ENCODE results near the gene MEF2B.
"Not testable (repeated sequence)": the region's sequence is repeated elsewhere in the genome, so short reads cannot be mapped to it uniquely, and the experiment has no call there.

The MEF2B gene

DNA sequence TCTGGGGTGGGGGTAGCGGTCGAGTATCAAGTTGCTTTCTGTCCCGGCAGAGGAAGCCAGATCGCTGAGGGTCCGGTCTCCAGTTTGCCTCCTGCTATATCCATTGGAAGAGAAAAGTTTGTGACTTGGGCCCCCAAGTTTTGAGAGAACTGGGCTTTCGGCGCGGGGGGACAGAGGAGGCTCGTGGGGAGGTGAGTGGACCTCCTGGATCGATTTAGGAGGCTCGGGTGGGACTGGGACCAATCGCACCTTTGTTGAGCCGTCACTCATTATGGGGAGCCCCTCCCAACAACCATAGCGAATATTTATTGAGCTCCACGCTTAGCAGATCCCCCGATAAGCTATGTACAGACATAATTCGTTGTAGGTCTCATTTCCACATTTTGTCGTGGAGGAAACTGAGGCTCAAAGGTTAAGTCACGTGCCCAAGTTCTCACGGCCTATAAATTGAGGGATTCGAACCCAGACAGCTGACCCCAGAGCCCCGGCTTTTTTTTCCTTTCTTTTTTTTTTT is 22.9 kb upstream of the MEF2B start:
- no peak for DNase-seq

DNA sequence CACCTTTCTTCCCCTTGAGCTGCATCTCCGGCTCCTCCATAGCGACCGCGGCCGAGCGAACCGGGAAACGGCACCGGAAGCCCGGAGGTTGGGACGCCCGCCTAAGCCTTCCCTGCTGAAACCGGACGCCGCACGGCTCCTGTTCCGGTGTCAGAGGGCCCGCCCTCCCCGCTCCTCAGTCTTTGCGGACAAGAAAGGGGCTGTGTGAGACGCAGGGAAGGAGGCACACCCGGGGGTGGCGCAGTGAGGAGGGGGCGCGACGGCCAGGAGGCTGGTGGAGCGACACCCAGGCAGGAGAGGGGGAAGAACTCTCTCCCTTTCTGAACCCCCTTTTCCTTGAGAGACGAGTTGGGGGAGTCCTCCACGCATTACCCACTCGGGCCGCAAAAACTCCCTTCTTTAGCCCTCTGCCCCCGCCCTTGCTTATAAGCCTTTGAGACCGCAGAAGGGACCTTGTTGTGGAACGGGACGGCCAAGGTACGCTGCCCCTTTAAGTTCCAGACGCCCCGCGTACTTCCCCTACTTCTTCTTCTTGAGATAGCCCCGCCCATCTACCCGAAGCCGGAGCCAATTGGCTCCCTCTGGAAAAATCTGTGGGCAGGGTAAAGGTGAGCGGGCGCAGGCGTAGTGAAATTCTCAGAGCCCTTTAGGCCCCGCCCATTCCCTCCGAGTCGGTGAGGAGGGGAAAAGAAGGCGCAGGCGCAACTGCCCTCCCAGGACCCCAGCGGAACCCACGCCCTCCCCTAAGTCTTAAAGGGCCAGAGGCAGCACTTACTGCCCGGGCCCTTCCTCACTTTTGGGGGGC is 22.2 kb upstream of the MEF2B start, which contains the start of the genes BORCS8 and RFXANK:
Gene BORCS8 (minus strand): TSS at position 75 of the 805 bp plus-strand sequence. CDS start 35 bp downstream, at position 40.
Gene RFXANK (plus strand): TSS at position 181 of the 805 bp plus-strand sequence. CDS start 1,689 bp downstream, outside the sequence.
- DNase-seq = peak; percentile 100

DNA sequence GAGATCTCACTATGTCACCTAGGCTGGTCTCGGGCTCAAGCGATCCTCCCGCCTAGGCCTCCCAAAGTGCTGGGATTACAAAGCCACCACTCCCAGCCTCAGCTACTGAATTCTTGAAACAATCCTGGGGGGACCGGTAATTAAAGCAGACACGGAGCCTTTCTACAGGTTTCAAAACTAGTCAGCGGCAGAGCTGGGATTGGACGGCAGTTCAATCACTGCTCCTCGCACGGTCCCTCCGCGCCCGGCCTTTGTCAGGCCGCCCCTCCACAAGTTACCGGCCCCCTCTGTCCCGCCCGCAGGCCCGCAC is 21.7 kb upstream of the MEF2B start:
- DNase-seq = no peak

DNA sequence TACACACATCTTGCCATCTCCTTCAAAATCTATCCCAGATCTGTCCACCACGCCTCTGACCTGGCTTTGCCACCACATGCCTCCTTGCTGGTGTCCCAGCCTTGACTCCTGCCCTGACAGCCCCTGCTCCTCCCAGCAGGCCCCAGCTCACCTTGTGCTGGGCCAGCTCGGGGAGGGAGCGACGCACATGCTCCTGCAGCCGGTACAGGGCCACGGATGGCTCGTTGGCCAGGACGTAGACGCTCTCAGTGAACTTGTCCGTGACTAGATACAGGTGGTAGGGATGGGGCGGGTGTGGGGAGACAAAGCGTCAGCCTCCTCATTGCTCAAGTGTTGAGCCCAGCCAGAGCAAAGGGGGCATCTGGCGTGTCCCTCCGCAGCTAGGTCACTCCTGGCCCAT is 16.7 kb upstream of the MEF2B start:
- DNase-seq = no peak

DNA sequence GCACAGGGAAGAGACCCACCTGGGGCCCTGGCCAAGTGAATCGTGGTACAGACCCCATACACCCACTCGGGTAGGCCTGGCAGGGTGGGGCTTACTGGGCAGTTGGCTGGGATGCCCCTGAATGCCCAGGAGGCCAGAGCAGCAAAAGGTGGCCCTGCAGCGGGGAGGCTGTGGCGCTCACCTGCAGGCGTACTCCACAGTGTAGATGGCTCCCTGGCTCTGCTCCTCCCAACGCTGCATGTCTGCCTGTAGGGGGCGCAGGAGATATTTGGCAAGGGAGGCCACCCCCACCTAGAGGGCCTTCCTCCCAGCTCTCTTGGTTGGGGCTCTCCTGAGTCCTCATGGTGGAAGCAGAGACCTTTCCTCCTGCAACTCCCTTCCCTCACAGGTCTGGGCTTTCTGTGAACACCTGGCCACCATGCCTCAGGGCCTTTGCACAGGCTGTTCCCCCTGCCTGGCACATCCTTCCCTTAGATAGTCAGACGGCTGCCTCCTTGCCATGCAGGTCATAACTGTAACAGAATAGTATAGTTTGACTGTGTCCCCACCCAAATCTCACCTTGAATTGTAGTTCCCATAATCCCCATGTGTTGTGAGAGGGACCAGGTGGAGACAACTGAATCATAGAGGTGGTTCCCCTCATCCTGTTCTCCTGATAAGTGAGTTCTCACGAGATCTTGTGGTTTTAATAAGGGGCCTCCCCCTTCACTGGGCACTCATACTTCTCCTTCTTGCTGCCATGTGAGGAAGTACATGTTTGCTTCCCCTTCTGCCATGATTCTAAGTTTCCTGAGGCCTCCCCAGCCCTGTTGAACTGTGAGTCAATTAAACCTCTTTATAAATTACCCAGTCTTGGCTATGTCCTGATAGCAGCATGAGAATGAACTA is 16.0 kb upstream of the MEF2B start:
- no peak for DNase-seq

DNA sequence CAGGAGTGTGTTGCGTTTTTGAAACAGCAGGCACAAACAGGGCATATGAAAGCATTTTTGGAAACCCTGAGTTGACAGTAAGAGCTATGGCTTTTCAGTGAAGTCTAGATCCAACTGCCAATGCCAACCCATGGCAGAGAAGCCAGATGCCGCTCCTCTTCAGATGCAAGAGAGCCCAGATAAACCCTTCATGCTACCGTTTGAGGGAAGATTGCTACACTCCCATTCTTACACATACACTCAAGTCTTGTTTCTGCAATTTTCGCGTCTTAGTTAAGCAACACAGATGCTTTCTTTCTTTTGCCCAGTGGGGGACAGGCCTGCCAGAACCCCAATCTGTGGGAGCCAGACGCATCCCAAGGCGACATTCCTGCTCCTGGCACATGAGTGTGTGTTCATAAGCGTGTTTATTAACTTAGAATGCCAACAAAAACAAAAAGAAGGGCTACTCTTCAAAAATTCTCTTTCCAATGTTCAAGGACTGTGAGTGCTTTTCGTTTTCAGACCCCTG is 11.5 kb upstream of the MEF2B start:
- DNase-seq = no peak

DNA sequence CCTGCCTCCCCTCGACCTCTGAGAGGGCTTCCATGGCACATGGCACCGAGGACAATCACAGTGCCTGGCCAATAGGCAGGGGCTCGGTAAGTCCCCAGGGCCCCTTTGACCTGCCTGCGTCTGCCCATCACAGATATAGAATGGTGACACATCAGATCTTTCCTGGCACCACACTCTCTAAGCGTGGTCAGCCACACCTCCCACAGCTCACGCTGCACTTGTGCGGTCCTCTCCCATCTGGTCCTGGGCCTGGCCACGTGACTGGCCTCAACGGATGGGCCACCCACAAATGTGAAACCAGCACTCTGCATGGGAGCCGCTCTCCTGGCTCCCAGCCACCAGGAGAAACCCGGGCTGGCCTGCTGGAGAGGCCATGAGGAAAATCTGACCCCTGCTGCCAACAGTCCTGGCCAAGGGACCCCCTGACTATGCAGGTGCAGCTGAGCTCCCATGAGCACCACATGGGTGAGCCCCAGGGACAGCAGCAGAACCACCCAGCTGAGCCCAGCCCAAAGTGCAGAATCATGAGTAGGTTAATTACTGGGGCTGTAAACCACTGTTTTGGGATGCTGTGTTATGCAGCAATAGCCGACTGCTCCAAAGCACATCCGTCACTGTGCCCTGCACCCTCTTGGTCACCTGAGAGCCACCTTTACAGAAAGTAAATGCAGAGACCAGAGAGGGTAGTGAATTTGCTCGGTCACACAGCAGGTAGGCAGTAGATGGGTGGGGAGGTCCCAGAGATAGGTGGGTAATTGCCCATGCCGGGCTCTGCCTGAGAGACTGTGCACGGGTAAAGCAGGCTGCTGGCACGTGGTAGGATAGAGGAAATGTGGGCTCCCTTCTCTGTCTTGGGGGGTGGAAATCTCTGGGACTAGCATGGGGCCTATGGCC is 9.7 kb upstream of the MEF2B start:
- no peak for DNase-seq

DNA sequence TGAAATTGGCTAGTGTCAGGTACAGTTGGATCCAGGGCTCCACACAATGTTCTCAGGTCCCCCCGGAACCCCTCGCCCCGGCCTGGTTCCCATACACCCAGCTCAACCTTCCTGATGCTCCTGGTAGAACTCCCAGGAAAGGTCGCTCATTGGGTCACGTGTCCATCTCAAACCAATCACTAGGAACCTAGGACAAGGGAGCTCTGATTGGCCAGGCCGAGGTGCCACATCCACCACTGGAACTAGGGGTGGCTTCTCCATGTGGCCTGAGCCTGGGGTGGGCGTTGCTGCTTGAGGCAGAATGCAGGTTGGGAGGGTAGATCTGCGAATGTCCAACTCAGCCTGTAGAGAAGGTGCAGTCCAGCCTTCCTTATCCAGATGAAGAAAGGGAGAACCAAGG is 6.9 kb upstream of the MEF2B start:
- DNase-seq = no peak

DNA sequence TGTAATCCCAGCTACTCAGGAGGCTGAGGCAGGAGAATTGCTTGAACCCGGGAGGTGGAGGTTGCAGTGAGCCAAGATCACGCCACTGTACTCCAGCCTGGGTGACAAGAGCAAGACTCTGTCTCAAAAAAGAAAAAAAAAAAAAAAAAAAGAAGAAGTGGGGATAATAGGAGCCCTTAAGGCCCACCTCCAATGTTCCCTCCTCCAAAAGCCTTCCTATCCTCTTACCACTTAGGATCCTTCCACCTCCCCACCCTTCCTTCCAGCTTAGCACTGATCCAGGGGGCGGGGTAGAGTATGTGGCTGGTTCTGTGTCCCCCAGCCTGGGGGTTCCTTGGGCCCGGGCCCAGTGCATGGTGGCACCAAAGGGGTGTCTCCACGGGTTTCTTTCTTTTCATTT is 3.2 kb upstream of the MEF2B start:
- not testable (repeated sequence) for DNase-seq

DNA sequence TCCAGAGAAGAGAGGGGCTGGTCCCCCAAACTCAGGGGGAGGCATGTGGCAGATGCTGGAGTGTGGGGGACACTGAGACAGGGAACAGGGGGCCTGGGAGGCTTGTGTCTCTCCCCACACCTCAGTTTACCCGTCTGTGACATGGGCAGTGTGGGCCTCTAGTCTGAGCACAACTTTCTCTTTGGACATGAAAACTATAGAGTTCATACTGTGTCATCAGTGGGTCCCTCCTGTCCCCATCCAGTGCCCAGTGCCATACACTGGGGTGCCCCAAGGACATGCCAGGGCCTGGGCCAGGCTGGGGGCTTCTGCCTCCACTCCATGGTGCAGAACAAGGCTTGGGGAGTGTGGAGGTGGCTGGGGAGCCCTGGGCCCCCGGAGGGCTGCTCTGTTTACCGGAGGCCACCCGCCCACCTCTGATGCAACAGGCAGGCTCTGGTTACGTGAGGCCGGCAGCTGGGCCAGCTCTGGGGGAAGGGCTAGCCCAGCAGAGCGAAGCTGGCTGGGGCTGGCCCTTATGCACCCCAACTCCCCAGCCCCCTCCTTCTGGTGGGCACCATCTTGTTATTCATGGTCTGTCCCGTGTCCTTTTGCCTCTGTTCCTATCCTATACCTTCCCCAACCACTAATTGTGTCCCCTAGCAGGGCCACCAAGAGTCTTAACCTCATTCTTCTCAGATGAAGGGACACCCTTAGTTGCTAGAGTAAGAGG is 1.9 kb upstream of the MEF2B start:
- DNase-seq = no peak

DNA sequence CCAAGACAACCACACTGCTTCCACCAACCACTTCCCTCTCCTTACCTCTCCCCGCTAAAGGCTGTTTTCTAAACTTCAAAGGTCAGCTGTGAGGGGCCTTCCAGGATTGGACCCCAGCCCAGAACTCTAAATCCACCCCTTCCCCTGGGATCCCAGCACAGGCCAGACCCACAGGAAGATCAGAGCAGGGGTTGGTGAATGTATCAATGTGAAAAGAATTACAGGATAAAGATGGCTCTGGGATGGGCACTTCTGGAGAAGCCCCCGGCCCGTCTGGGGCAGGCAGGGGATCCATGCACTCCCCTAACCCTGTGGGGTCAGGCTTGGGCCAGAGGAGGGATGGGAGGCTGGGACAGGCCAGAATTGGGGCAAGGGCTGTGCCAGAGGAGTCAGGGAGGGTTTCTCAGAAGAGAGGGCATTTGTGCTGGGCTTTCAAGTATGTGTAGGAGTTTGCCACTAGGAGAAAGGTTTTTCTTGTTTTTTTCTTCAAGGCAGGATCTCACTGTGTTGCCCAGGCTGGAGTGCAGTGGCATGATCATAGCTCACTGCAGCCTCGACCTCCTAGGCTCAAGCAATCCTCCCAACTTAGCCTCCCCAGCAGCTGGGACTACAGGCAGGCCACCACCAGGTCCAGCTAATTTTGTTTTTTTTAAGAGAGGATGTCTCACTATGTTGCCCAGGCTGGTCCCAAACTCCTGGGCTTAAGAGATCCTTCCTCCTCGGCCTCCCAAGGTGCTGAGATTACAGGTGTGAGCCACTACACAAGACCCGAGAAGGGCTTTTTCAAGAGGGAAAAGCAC is 1.0 kb upstream of the MEF2B start:
- DNase-seq = no peak

DNA sequence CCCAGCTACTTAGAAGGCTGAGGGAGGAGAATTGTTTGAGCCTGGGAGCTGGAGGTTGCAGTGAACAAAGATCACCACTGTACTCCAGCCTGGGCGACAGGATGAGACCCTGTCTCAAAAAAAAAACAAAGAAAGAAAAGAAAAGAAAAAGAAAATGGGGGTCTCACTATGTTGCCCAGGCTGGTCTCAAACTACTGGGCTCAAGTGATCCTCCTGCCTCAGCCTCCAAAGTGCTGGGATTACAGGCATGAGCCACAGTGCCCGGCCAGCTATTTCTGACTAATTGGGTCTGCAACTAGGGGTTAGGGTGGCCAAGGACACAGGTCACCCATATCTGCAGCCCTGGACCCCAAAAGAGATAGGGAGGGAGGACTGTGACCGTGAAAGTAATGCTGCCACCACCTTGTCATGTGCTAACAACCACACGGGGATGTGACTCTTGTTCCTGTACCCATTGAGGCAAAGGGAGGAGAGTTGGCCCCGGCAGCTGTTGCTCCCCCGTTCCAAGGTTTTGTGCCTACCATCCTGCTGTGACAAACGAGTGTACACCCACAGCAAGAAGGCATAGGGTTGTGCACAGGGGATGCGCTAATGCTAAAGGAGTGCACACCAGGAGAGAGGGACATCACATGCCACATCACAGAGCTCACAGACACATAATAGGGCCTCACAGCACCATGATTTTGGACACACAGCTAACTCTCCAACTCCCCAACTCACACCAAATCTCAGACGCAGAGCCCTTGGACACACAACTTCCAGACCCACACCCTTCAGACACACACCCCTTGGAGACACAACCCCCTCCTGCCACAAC is 619 bp downstream of the MEF2B start:
- no peak for DNase-seq

DNA sequence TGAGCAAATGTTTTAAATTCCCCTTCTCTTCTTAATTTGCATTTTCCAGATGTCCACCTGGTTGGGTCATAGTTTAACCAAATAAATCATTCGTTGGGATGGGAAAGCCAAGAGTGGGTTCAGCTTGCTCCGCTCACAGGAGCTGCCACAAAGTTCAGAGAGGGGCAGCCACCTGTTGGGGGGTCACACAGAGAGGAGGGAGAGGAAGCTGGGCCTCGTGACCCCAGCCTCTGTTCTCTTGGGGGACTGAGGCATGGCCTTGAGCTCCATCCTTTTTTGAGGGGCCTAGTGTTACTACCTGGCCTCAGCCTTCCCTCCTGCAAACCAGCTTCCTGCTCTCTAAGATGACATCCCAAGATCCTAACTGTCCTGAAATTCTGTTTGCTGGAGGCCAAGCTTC is 2.5 kb downstream of the MEF2B start:
- DNase-seq = no peak

DNA sequence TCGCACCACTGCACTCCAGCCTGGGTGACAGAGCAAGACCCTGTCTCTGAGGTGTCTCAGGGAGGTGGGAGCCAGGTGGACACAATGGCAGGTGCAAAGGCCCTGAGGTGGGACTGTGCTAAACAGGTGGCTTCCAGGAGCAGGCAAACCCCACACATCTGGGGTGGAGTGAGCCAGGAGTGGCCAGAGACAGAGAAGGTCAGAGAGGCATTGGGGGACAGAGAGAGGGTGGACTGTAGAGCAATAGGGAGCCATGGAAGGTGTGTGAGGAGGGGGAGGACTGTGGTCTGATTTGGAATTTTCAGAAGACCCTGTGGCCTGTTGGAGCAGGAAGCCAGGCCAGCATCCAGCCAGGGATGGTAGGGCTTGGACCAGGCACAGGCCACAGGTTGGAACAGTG is 4.7 kb downstream of the MEF2B start:
- no peak for DNase-seq

DNA sequence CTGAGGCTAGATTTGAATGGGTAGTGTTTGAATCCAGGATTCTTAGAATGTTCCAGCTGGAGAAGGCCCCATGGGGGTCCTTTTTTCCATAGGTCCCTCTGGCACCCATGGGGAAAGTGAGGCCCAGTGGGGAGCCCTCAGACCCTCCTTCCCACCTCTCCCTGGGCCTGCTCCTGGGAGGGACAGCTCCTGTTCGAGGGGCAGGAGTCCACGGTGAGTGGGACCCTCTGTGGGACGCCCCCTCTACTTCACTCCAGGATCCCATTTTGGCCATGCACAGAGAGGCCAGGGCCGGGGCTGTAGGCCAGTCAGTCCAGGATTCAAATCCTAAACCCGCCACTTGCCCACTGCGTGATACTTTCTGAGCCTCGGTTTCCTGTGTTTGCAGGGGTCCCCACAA is 7.6 kb downstream of the MEF2B start:
- DNase-seq = no peak

DNA sequence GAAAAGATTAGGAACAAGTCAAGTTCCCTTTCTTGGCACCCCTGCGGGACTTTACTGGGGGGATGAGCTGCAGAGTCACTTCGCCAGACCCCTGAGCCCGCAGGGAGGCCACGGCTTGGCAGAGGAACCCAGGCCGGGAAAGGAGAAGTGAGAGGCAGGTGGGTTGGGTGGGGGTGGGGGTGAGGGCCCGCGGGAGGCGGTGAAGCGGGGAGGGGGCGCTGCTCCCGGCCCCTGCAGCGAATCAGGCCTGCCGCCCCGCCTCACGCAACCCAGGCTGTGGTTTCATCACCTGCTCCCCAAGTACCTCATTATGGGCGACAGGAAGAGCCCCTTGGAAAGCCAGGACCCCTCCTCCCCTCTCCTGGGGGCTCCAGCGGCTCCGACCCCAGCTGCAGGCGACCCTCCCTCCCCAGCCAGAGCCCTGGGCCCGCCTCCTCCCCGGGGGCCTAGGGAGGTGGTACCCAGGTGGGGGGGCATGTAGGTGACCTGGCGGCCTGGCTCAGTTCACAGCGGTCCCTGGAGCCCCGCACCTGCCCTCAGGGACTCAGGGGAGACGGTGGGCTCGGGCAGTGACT is 9.5 kb downstream of the MEF2B start:
- no peak for DNase-seq

DNA sequence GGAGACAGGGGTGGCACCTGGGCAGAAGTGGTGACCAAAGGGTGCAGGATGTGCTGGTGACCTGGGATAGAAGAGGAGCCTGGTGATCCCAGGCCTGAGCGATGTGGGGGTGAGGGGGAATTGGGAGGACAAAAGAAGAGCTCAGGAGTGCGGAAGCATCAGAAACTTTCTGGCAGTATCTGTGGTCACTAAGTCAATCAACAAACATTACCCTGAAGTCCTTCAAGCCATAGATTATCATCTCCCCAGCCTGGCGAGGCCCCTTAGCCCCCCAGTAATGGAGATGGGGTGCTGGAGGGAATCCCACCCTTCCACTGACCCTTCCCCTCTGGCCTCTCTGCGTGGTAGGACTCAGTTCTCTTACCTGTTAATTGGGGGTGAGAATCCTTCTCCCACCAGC is 10.5 kb downstream of the MEF2B start:
- no peak for DNase-seq

DNA sequence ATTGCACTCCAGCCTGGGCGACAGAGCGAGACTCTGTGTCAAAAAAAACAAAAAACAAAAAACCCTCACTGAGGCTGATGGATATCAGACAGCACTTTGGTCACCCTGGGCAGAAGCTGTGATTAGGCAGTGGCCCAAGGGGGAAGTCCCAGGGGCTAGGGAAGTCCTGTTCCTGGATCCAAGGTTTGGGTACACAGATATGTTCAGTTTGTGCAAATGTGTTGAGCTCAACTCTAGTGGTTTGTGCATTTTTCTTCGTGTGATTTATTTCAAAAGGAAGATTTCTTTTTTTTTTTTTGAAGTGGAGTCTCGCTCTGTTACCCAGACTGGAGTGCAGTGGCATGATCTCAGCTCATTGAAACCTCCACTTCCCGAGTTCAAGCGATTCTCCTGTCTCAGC is 12.3 kb downstream of the MEF2B start:
- DNase-seq = no peak

DNA sequence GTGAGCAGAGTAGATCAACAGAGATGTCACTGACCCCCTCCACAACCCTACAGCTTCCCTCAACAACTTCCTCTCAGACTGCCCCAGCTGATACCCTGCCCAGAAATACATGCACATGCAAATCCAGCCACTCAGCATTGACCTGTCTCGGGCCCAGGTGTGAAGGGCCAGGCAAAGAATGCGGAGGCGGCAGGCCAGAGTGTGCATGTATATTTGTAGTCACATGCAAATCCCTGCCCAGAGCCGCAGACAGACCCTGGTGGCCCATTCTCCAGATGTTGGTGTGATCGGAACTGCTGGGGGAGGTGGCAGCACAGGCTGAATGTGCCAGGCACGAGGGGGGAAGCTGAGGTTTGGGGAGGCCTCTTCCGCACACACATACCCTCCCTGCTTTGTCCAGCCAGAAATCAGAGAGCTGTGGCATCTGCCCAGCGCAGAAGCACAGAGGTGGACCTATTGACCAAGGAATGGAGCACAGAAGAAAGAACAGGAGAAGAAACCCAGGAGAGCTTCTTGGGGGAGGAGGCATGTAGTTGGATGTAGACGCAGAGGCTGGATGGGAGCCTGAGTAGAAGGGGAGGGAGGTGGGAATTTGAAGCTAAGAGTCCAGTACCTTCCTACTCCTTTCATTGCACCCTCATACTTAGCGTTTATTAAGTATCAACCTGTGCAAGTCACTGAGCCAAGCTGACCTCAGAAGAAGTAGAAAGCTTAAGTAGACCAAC is 14.4 kb downstream of the MEF2B start:
- no peak for DNase-seq

Measured in NCI-H1105 (cell line).